IMR-90 (cell line): ENCODE measurements around the gene PTPRCAP. TPM values are rescaled to one million over a fixed set of nuclear protein-coding genes. Genes with fewer than 3 reads are reported as not detected.

ENCODE experiments used
- ATAC-seq: fragments of 200-7000 bp; cut with Tn5 transposase; 2 replicates; pipeline ENCODE4 v1.9.1; 2020; ENCODE audit warnings: low read depth, mild to moderate bottlenecking, moderate library complexity
- Bru-seq: library from RNA; stranded (reverse); fragments of 400-500 nt; gene quantifications from one replicate; lab custom pipeline; 2021; lab: Mats Ljungman, UMichigan
- BruChase-seq, 2 experiments: library from RNA; stranded (reverse); fragments of 400-500 nt; gene quantifications; one replicate each; lab custom pipeline; 2021; lab: Mats Ljungman, UMichigan
- BruUV-seq: library from RNA; stranded (reverse); fragments of 400-500 nt; replicated peaks from 2 replicates; lab custom pipeline; 2021; lab: Mats Ljungman, UMichigan
- CTCF ChIA-PET: fragments of 300-600 bp; formaldehyde crosslinking; extraction: SDS; loops from one replicate; lab custom pipeline; 2021; ENCODE audit warnings: antibody characterized with exemption; lab: Yijun Ruan, JAX
- POLR2A ChIA-PET: fragments of 300-600 bp; sonication (Branson Sonifier 250); formaldehyde crosslinking; loops from one replicate; lab custom pipeline; 2022; ENCODE audit warnings: antibody characterized with exemption; ENCODE audit not compliant: unreplicated experiment; lab: Charles Lee
- DNase-seq: peaks from one replicate; pipeline ENCODE4 v3.0.0; 2013
- H2AFZ ChIP-seq: replicated peaks from 2 replicates; pipeline ENCODE3; 2013; ENCODE audit warnings: low read length, mild to moderate bottlenecking; ENCODE audit not compliant: poor library complexity
- H2AK5ac ChIP-seq: 2 replicates; pipeline ENCODE4 v1.6.1; 2013; ENCODE audit warnings: low read depth, low read length, inconsistent platforms
- H2AK9ac ChIP-seq: replicated peaks from 2 replicates; pipeline ENCODE3; 2013; ENCODE audit warnings: mild to moderate bottlenecking, low read depth, low read length, moderate library complexity; ENCODE audit not compliant: poor library complexity
- H2BK120ac ChIP-seq: 2 replicates; pipeline ENCODE4 v1.6.1; 2013; ENCODE audit warnings: low read depth, low read length, inconsistent platforms
- H2BK15ac ChIP-seq: 3 replicates; pipeline ENCODE4 v1.6.1; 2013; ENCODE audit warnings: low read depth, low read length, inconsistent platforms
- H2BK20ac ChIP-seq: 2 replicates; pipeline ENCODE4 v1.6.1; 2013; ENCODE audit warnings: low read depth, mild to moderate bottlenecking, inconsistent platforms, low read length, moderate library complexity
- H2BK5ac ChIP-seq: 2 replicates; pipeline ENCODE4 v1.6.1; 2013; ENCODE audit warnings: mild to moderate bottlenecking, low read depth, low read length, inconsistent platforms; ENCODE audit not compliant: poor library complexity, severe bottlenecking
- H3K14ac ChIP-seq: replicated peaks from 2 replicates; pipeline ENCODE4 v1.6.1; 2013; ENCODE audit warnings: low read depth, low read length, inconsistent platforms
- H3K18ac ChIP-seq: 2 replicates; pipeline ENCODE4 v1.6.1; 2013; ENCODE audit warnings: low read depth, low read length, control low read depth
- H3K23ac ChIP-seq: 2 replicates; pipeline ENCODE4 v1.6.1; 2013; ENCODE audit warnings: low read depth, low read length, inconsistent platforms
- H3K27ac ChIP-seq: 2 replicates; pipeline ENCODE4 v1.5.1; 2013; ENCODE audit warnings: mild to moderate bottlenecking, control low read depth, low read length; ENCODE audit not compliant: insufficient read depth
- H3K27me3 ChIP-seq: 2 replicates; pipeline ENCODE4 v1.6.1; 2013; ENCODE audit warnings: low read length; ENCODE audit not compliant: control insufficient read depth, insufficient read depth
- H3K36me3 ChIP-seq: 2 replicates; pipeline ENCODE4 v1.6.1; 2013; ENCODE audit warnings: low read length, mixed read lengths; ENCODE audit not compliant: control insufficient read depth, insufficient read depth
- H3K4ac ChIP-seq: 2 replicates; pipeline ENCODE4 v1.6.1; 2013; ENCODE audit warnings: low read depth, low read length, inconsistent platforms
- H3K4me1 ChIP-seq: 2 replicates; pipeline ENCODE4 v1.6.1; 2013; ENCODE audit warnings: low read length, mixed read lengths; ENCODE audit not compliant: control insufficient read depth, insufficient read depth
- H3K4me2 ChIP-seq: 2 replicates; pipeline ENCODE4 v1.6.1; 2013; ENCODE audit warnings: low read depth, mild to moderate bottlenecking, control low read depth, low read length, moderate library complexity
- H3K4me3 ChIP-seq: 2 replicates; pipeline ENCODE4 v1.5.1; 2013; ENCODE audit warnings: low read depth, mild to moderate bottlenecking, control low read depth, low read length, moderate library complexity; ENCODE audit not compliant: insufficient read depth
- H3K56ac ChIP-seq: 2 replicates; pipeline ENCODE4 v1.6.1; 2013; ENCODE audit warnings: low read length, inconsistent platforms; ENCODE audit not compliant: insufficient read depth; ENCODE audit errors: extremely low read depth
- H3K79me1 ChIP-seq, 2 experiments: 2 replicates each; pipeline ENCODE4 v1.6.1; 2013; ENCODE audit warnings: low read length in 2 of 2, inconsistent platforms in 1 of 2, low read depth in 1 of 2
- H3K9ac ChIP-seq: 2 replicates; pipeline ENCODE4 v1.6.1; 2013; ENCODE audit warnings: low read depth, low read length, control low read depth
- H3K9me1 ChIP-seq: 2 replicates; pipeline ENCODE4 v1.6.1; 2013; ENCODE audit warnings: low read length, inconsistent platforms; ENCODE audit not compliant: insufficient read depth
- H3K9me3 ChIP-seq: 2 replicates; pipeline ENCODE4 v1.6.1; 2013; ENCODE audit warnings: low read length; ENCODE audit not compliant: control insufficient read depth, insufficient read depth
- H4K20me1 ChIP-seq: 2 replicates; pipeline ENCODE4 v1.6.1; 2013; ENCODE audit warnings: low read length, inconsistent platforms; ENCODE audit not compliant: insufficient read depth
- H4K5ac ChIP-seq: 2 replicates; pipeline ENCODE4 v1.6.1; 2013; ENCODE audit warnings: mild to moderate bottlenecking, low read depth, low read length, control low read depth
- H4K8ac ChIP-seq, 2 experiments: 2 replicates each; pipeline ENCODE4 v1.6.1; 2013; ENCODE audit warnings: low read depth in 2 of 2, low read length in 2 of 2, control low read depth in 1 of 2, inconsistent platforms in 1 of 2
- H4K91ac ChIP-seq: 2 replicates; pipeline ENCODE4 v1.6.1; 2013; ENCODE audit warnings: low read depth, low read length, inconsistent platforms; ENCODE audit not compliant: insufficient read depth
- BHLHE40 ChIP-seq: fragments of 150-350 bp; IDR thresholded peaks from 2 replicates; pipeline ENCODE4 v1.6.1; 2016; ENCODE audit warnings: mild to moderate bottlenecking, low read depth, low read length
- CEBPB ChIP-seq: IDR thresholded peaks from 2 replicates; pipeline ENCODE4 v1.6.1; 2012; ENCODE audit warnings: low read depth, low read length, improper control_type of control experiment
- CHD1 ChIP-seq: IDR thresholded peaks from 2 replicates; pipeline ENCODE4 v1.6.1; 2012; ENCODE audit warnings: low read depth, low read length, improper control_type of control experiment
- ELK1 ChIP-seq: fragments of 150-350 bp; IDR thresholded peaks from 2 replicates; pipeline ENCODE4 v1.6.1; 2016; ENCODE audit warnings: low read depth, mild to moderate bottlenecking, low read length, moderate library complexity, borderline replicate concordance
- FOS ChIP-seq: fragments of 150-350 bp; IDR thresholded peaks from 2 replicates; pipeline ENCODE4 v1.6.1; 2016; ENCODE audit warnings: low read depth, low read length
- MAFK ChIP-seq: IDR thresholded peaks from 2 replicates; pipeline ENCODE4 v1.6.1; 2012; ENCODE audit warnings: low read depth, low read length, improper control_type of control experiment
- MAZ ChIP-seq: IDR thresholded peaks from 2 replicates; pipeline ENCODE4 v1.6.1; 2012; ENCODE audit warnings: low read depth, mild to moderate bottlenecking, low read length, improper control_type of control experiment, moderate library complexity, borderline replicate concordance
- MXI1 ChIP-seq: IDR thresholded peaks from 2 replicates; pipeline ENCODE4 v1.6.1; 2012; ENCODE audit warnings: low read depth, mild to moderate bottlenecking, low read length, moderate library complexity, borderline replicate concordance
- NFE2L2 ChIP-seq: fragments of 150-350 bp; IDR thresholded peaks from 2 replicates; pipeline ENCODE4 v1.6.1; 2016; ENCODE audit warnings: low read depth, mild to moderate bottlenecking, low read length
- POLR2A ChIP-seq: IDR thresholded peaks from 2 replicates; pipeline ENCODE4 v1.6.1; 2012; ENCODE audit warnings: mild to moderate bottlenecking, low read depth, low read length
- RAD21 ChIP-seq: IDR thresholded peaks from 2 replicates; pipeline ENCODE4 v1.6.1; 2012; ENCODE audit warnings: low read length, improper control_type of control experiment
- RCOR1 ChIP-seq: IDR thresholded peaks from 2 replicates; pipeline ENCODE4 v1.6.1; 2012; ENCODE audit warnings: mild to moderate bottlenecking, low read length, improper control_type of control experiment; ENCODE audit not compliant: insufficient replicate concordance
- RFX5 ChIP-seq: IDR thresholded peaks from 2 replicates; pipeline ENCODE4 v1.8.0; 2012; ENCODE audit warnings: low read depth, mild to moderate bottlenecking, low read length, moderate library complexity
- SMC3 ChIP-seq: fragments of 150-350 bp; IDR thresholded peaks from 2 replicates; pipeline ENCODE4 v1.6.1; 2016; ENCODE audit warnings: low read depth, mild to moderate bottlenecking, antibody characterized with exemption, low read length, moderate library complexity
- USF2 ChIP-seq: fragments of 150-350 bp; IDR thresholded peaks from 2 replicates; pipeline ENCODE4 v1.6.1; 2017; ENCODE audit warnings: mild to moderate bottlenecking, antibody characterized with exemption, low read length, low read depth
- WGBS, 2 experiments: methylation state at CpG; one replicate each; pipeline versions ENCODE4 v1.1.5 to v1.1.7; 2013; ENCODE audit warnings: missing lambda C conversion rate in 2 of 2; ENCODE audit not compliant: insufficient read length in 1 of 2; ENCODE audit errors: extremely low coverage in 2 of 2; 5-methylcytosine and 5-hydroxymethylcytosine counted together
- dilution Hi-C: fragments of 300-500 bp; cut with HindIII; formaldehyde crosslinking; loops from one replicate; pipeline ENCODE4 v1.14.3; 2018; ENCODE audit warnings: low sequenced_read_pairs; ENCODE audit not compliant: unreplicated experiment
- in situ Hi-C: fragments of 300-500 bp; cut with MboI; formaldehyde crosslinking; loops from 3 replicates; pipeline ENCODE4 v1.14.3; 2019; ENCODE audit warnings: low sequenced_read_pairs, inconsistent platforms, mixed read lengths
- intact Hi-C: fragments of 100-400 bp; cut with micrococcal nuclease; formaldehyde crosslinking; loops from 2 replicates; pipeline ENCODE4 v1.10.0; 2022
- long read RNA-seq: library from polyadenylated mRNA; unstranded; transcript quantifications from one replicate; pipeline ENCODE4 v2.0.0, GENCODE V29; 2021; ENCODE audit not compliant: unreplicated experiment
- polyA plus RNA-seq, 3 experiments: library from polyadenylated mRNA; depleted of rRNA; stranded (reverse); fragments of >200 nt; gene quantifications; 2 replicates each; pipeline ENCODE4 v1.2.3, GENCODE V29; 2012; ENCODE audit warnings: low replicate concordance in 1 of 3
- total RNA-seq: library from RNA; depleted of rRNA; stranded (reverse); fragments of >200 nt; gene quantifications from 2 replicates; pipeline ENCODE4 v1.2.3, GENCODE V29; 2012; rRNA removed

Gene PTPRCAP
- total RNA-seq (not detected in 2 replicates), polyA plus RNA-seq (2012; rRNA removed) (0.14 and 0.24 TPM in 2 replicates), Bru-seq, nascent RNA (percentile 25 among the genes with signal in this experiment), BruChase-seq, experiment 1, labeled RNA remaining after a 6-hour chase (percentile 32 among the genes with signal in this experiment), BruChase-seq, experiment 2, labeled RNA remaining after a 2-hour chase (percentile 31 among the genes with signal in this experiment)
- 0.18 and 0.41 TPM in 2 replicates for polyA plus RNA-seq (2012; cell fraction: cytosol; rRNA removed)
- polyA plus RNA-seq (2012; cell fraction: nucleus; rRNA removed; ENCODE audit: low replicate concordance), result 2.5 and 7.4 TPM in 2 replicates
- long read RNA-seq, result 0 reads

- Histone ChIP-seq H3K9me3 (no peaks in the 10 kb centered on the region), H3K9ac (no peak within 1 kb of the TSS), H3K23ac (no peak within 1 kb of the TSS), H3K27ac (no peak within 1 kb of the TSS), H2BK20ac (no peak within 1 kb of the TSS), H3K9me1 (peaks cover 5% of the 10 kb centered on the region; the same call in 1 of the 2 replicates), H2BK15ac (no peak within 1 kb of the TSS), H3K4ac (no peak within 1 kb of the TSS), H3K14ac (no peak within 1 kb of the TSS), H3K4me1 (no peaks in the 10 kb centered on the region), H2BK120ac (no peak within 1 kb of the TSS), H2AFZ (peak within 1 kb of the TSS; percentile 7), H4K5ac (no peak within 1 kb of the TSS), H2BK5ac (no peak within 1 kb of the TSS), H2AK5ac (no peak within 1 kb of the TSS), H3K18ac (no peak within 1 kb of the TSS), H4K8ac (no peak within 1 kb of the TSS), H2AK9ac (no peak within 1 kb of the TSS), H4K91ac (no peak within 1 kb of the TSS), H3K36me3 (peaks cover 66% of the 10 kb centered on the region), H3K56ac (no peak within 1 kb of the TSS), H4K20me1 (peaks cover 3% of the 10 kb centered on the region), H3K27me3 (no peaks in the 10 kb centered on the region), H3K79me1 (peaks cover 6 to 17% of the 10 kb centered on the region in 2 experiments), H3K4me2 (no peak within 1 kb of the TSS), H3K4me3 (no peak within 1 kb of the TSS)
- DNase-seq, result no peak
- BruUV-seq, result no TSS peak
- WGBS, 2 experiments, result 90% methylated on average over 5 of the region's 26 CpGs; no CpG with 5 or more reads in 1 of the 2 experiments
- ATAC-seq, result no peak
- in situ Hi-C loops (no loop called here), dilution Hi-C loops (no loop called here), intact Hi-C loops (no loop called here)
- CTCF ChIA-PET, result no interaction called here
- POLR2A ChIA-PET, result interaction anchor here (0.5 to 0.6 kb wide), 2 partner anchors 30 to 1366 kb away, joined by 3 to 12 read pairs; no protein-coding TSS in a partner anchor
- TF ChIP-seq RAD21 (no peak), FOS (no peak), CHD1 (no peak), RCOR1 (no peak), NFE2L2 (no peak), BHLHE40 (no peak), MAFK (no peak), ELK1 (no peak), CEBPB (no peak), RFX5 (no peak), MXI1 (no peak), SMC3 (no peak), MAZ (no peak), USF2 (no peak), POLR2A (no peak)
Observed at GRCh38 chr11:67437082-67437808, at the start of gene PTPRCAP. TSS of gene PTPRCAP (minus strand) at chr11:67437682. CDS start at chr11:67437619, 63 bp downstream.
